ENCODE results near the gene CBFA2T2.
"Not testable (repeated sequence)": the region's sequence is repeated elsewhere in the genome, so short reads cannot be mapped to it uniquely, and the experiment has no call there.

Gene CBFA2T2

DNA sequence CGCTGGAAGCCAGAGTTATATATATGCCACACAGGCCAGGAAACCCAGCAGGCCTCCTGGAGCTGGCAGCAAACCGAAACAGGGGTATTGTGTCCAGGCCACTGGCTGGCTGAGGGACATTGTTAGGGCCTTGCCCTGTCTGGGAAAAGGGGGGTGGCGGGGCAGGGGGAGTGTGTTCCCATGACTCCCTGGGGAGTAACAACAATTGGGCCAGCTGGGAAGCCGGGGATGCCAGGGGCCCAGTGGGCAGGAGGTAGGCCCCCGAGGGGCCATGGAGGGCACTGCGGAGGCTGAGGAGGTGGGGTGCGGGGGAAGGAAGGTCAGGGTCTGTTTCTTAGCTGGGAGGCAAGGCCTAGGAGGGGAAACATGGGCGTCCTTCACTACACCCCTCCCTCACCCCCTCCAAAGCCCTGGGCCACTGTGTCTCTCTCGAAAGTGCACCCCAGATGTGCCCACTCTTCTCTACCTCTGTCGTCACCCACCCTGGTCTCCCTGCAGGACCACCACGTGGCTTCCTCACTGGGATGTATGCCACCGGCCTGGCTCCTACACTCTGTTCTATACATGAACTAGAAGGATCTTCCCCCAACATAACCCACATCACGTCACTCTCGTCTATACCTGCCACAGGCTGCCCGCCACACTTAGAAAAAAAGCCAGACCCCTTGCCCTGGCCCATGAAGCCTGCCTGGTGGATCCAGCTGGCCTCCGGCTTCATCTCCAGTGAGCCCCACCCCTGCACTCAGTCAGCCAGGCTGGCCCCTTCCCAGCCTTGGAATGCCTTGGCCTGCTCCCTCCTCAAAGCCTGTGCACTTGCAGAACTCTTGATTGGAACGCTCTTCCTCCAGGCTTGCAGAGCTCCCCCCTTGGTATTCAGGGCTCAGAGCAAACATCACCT is 204.1 kb downstream of the CBFA2T2 start:
- Histone ChIP-seq H3K27me3 (replicated peaks; ENCODE audit: control insufficient read depth, insufficient read depth, low read length) (no peaks in the 10 kb centered on the region), H3K36me3 (ENCODE audit: control insufficient read depth, insufficient read depth, low read length, severe bottlenecking) (no peaks in the 10 kb centered on the region), H3K9ac (ENCODE audit: low read length) (no peak overlapping the region), H3K4me1 (ENCODE audit: control insufficient read depth, insufficient read depth, low read length) (peaks cover 31% of the 10 kb centered on the region), H3K4me3 (ENCODE audit: low read length) (no peak overlapping the region), H3K9me3 (ENCODE audit: control insufficient read depth, low read length) (no peaks in the 10 kb centered on the region)
- DNase-seq (ENCODE audit: low read depth): no peak

DNA sequence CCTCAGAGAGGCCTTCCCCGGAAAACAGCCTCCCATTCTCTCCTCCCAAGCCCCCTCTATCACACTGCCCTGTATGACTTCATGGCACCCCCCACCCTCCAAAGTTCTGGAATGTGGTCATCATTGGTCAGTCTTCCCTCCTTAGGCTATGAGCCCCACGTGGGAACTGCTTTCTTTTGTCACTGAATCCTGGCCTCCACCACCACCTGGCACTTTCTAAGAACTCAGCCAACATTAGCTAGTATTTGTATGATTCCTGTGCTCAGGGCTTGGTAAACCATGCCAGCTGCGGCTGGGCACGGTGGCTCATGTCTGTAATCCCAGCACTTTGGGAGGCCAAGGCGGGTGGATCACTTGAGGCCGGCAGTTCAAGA is 204.7 kb downstream of the CBFA2T2 start:
- no peaks in the 10 kb centered on the region for H3K27me3 ChIP-seq (replicated peaks; ENCODE audit: control insufficient read depth, insufficient read depth, low read length)
- DNase-seq (ENCODE audit: low read depth): no peak
- no peaks in the 10 kb centered on the region for H3K9me3 ChIP-seq (ENCODE audit: control insufficient read depth, low read length)

DNA sequence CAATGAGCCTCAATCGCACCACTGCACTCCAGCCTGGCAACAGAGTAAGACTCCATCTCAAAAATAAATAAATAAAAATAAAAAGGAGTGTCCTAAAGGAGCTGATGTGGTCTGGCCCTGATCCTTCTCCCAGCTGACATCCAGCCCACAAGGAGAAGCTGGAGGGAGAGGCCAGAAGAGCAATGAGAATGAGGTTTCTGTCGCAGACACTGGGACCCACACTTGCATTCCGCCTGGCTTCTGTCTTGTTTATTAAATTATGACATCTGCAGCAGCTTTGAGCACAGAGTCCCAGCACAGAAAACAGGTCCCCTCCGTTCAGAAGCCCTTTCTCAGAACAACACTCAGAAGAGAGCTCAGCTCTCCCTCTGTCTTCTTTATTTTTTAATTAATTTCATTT is 206.6 kb downstream of the CBFA2T2 start:
- H3K9me3 ChIP-seq (ENCODE audit: control insufficient read depth, low read length): no peaks in the 10 kb centered on the region
- H3K27me3 ChIP-seq (replicated peaks; ENCODE audit: control insufficient read depth, insufficient read depth, low read length): no peaks in the 10 kb centered on the region
- H3K4me3 ChIP-seq (ENCODE audit: low read length): no peak overlapping the region
- no peaks in the 10 kb centered on the region for H3K36me3 ChIP-seq (ENCODE audit: control insufficient read depth, insufficient read depth, low read length, severe bottlenecking)
- DNase-seq (ENCODE audit: low read depth): no peak
- H3K9ac ChIP-seq (ENCODE audit: low read length): no peak overlapping the region
- H3K4me1 ChIP-seq (ENCODE audit: control insufficient read depth, insufficient read depth, low read length): peaks cover 19% of the 10 kb centered on the region

More for the DNA sequence above, 204.7 kb downstream of the CBFA2T2 start:
- Histone ChIP-seq H3K4me1 (ENCODE audit: control insufficient read depth, insufficient read depth, low read length) (peaks cover 25% of the 10 kb centered on the region), H3K9ac (ENCODE audit: low read length) (no peak overlapping the region), H3K36me3 (ENCODE audit: control insufficient read depth, insufficient read depth, low read length, severe bottlenecking) (no peaks in the 10 kb centered on the region), H3K4me3 (ENCODE audit: low read length) (no peak overlapping the region)

DNA sequence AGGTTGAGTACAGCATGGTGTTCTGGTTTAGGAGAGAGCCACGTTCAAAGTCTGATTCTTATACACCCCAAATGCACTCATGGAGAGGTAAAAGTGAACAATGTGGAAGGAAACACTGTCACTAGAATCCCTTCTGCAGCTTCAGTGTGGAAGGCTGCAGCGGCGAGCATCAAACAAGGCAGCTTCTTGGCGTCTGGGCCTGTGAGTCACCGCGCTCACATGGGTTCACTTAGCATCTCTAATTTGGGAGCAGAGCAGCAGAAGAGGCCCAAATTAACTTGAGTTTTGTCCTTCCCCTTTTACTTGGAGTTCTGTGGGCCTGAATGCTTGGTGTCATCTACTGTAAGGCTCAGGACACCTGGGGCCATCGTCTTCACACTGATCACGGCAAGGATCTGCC is 207.2 kb downstream of the CBFA2T2 start:
- no peak overlapping the region for H3K4me3 ChIP-seq (ENCODE audit: low read length)
- H3K4me1 ChIP-seq (ENCODE audit: control insufficient read depth, insufficient read depth, low read length): peaks cover 19% of the 10 kb centered on the region
- no peaks in the 10 kb centered on the region for H3K27me3 ChIP-seq (replicated peaks; ENCODE audit: control insufficient read depth, insufficient read depth, low read length)
- H3K36me3 ChIP-seq (ENCODE audit: control insufficient read depth, insufficient read depth, low read length, severe bottlenecking): no peaks in the 10 kb centered on the region
- H3K9me3 ChIP-seq (ENCODE audit: control insufficient read depth, low read length): no peaks in the 10 kb centered on the region
- H3K9ac ChIP-seq (ENCODE audit: low read length): peak overlapping the region; percentile 42
- DNase-seq (ENCODE audit: low read depth): peak; percentile 90

DNA sequence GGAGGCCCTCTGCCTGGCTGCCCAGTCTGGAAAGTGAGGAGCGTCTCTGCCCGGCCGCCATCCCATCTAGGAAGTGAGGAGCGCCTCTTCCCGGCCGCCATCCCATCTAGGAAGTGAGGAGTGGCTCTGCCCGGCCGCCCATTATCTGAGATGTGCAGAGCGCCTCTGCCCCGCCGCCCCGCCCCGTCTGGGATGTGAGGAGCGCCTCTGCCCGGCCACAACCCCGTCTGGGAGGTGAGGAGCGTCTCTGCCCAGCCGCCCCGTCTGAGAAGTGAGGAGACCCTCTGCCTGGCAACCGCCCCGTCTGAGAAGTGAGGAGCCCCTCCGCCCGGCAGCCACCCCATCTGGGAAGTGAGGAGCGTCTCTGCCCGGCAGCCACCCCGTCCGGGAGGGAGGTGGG is 209.1 kb downstream of the CBFA2T2 start:
- H3K36me3 ChIP-seq (ENCODE audit: control insufficient read depth, insufficient read depth, low read length, severe bottlenecking); H3K4me3 ChIP-seq (ENCODE audit: low read length); H3K9me3 ChIP-seq (ENCODE audit: control insufficient read depth, low read length); H3K9ac ChIP-seq (ENCODE audit: low read length); DNase-seq (ENCODE audit: low read depth); H3K27me3 ChIP-seq (replicated peaks; ENCODE audit: control insufficient read depth, insufficient read depth, low read length): not testable (repeated sequence)
- peaks cover 19% of the 10 kb centered on the region for H3K4me1 ChIP-seq (ENCODE audit: control insufficient read depth, insufficient read depth, low read length)

All from adipocyte (in vitro differentiated cells).